Measurements from ENCODE around the gene FAM83B. TPM values are rescaled to one million over a fixed set of nuclear protein-coding genes. Genes with fewer than 3 reads are reported as not detected.
"Not testable (repeated sequence)": the region's sequence is repeated elsewhere in the genome, so short reads cannot be mapped to it uniquely, and the experiment has no call there.

FAM83B gene
- total RNA-seq, 1 experiment from 2014 or later, result 3.9 TPM

- TF ChIP-seq JUN (CRISPR knock-in tag; IDR thresholded peaks at IDR 0.05) (no peak), EMX1 (CRISPR knock-in tag; IDR thresholded peaks at IDR 0.05) (no peak), NFYB (CRISPR knock-in tag; conservative IDR thresholded peaks at IDR 0.05; ENCODE audit: low read depth) (no peak), ATF2 (CRISPR knock-in tag; IDR thresholded peaks at IDR 0.05; ENCODE audit: borderline replicate concordance, low read depth) (no peak), ZNF219 (CRISPR knock-in tag; IDR thresholded peaks at IDR 0.05; ENCODE audit: borderline replicate concordance) (no peak), TEAD1 (CRISPR knock-in tag; IDR thresholded peaks at IDR 0.05) (no peak), E2F1 (CRISPR knock-in tag; IDR thresholded peaks at IDR 0.05) (no peak), ARID4B (CRISPR knock-in tag; IDR thresholded peaks at IDR 0.05; ENCODE audit: borderline replicate concordance) (no peak), CTCF (IDR thresholded peaks at IDR 0.05) (no peak), ZNF232 (CRISPR knock-in tag; IDR thresholded peaks at IDR 0.05) (no peak), NR2C2 (CRISPR knock-in tag; IDR thresholded peaks at IDR 0.05) (no peak), ZNF396 (CRISPR knock-in tag; IDR thresholded peaks at IDR 0.05; ENCODE audit: borderline replicate concordance) (no peak)
- TF ChIP-seq, protein P1, sequence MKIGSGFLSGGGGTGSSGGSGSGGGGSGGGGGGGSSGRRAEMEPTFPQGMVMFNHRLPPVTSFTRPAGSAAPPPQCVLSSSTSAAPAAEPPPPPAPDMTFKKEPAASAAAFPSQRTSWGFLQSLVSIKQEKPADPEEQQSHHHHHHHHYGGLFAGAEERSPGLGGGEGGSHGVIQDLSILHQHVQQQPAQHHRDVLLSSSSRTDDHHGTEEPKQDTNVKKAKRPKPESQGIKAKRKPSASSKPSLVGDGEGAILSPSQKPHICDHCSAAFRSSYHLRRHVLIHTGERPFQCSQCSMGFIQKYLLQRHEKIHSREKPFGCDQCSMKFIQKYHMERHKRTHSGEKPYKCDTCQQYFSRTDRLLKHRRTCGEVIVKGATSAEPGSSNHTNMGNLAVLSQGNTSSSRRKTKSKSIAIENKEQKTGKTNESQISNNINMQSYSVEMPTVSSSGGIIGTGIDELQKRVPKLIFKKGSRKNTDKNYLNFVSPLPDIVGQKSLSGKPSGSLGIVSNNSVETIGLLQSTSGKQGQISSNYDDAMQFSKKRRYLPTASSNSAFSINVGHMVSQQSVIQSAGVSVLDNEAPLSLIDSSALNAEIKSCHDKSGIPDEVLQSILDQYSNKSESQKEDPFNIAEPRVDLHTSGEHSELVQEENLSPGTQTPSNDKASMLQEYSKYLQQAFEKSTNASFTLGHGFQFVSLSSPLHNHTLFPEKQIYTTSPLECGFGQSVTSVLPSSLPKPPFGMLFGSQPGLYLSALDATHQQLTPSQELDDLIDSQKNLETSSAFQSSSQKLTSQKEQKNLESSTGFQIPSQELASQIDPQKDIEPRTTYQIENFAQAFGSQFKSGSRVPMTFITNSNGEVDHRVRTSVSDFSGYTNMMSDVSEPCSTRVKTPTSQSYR (CRISPR knock-in tag; IDR thresholded peaks at IDR 0.05), result no peak
- TF ChIP-seq, protein P2, sequence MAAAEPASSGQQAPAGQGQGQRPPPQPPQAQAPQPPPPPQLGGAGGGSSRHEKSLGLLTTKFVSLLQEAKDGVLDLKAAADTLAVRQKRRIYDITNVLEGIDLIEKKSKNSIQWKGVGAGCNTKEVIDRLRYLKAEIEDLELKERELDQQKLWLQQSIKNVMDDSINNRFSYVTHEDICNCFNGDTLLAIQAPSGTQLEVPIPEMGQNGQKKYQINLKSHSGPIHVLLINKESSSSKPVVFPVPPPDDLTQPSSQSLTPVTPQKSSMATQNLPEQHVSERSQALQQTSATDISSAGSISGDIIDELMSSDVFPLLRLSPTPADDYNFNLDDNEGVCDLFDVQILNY (CRISPR knock-in tag; IDR thresholded peaks at IDR 0.05), result no peak
- DNase-seq (ENCODE audit: low spot score) (no peak), ATAC-seq (no peak)
- no peaks in the 10 kb centered on the region; the same call in 1 of the 2 replicates for H3K27me3 Mint-ChIP-seq (ENCODE audit: low read depth)
- peaks cover under 1% of the 10 kb centered on the region for H3K9me3 Mint-ChIP-seq
- no peaks in the 10 kb centered on the region for H3K36me3 Mint-ChIP-seq
- H3K27ac Mint-ChIP-seq, result no peak overlapping the region
- POLR2A ChIA-PET, result no interaction called here
- no peaks in the 10 kb centered on the region for H3K4me1 Mint-ChIP-seq
- CTCF ChIA-PET, result no interaction called here
- no peak overlapping the region for H3K4me3 Mint-ChIP-seq
Observed at GRCh38 chr6:54817834-54818233, 28.7 kb upstream of the FAM83B start.

GRCh38 chr6:54824225-54824624 lies 22.3 kb upstream of the FAM83B start:
- DNase-seq (ENCODE audit: low spot score); H3K4me3 Mint-ChIP-seq; H3K9me3 Mint-ChIP-seq; CTCF ChIA-PET; ATAC-seq; H3K27ac Mint-ChIP-seq; H3K36me3 Mint-ChIP-seq; POLR2A ChIA-PET; H3K27me3 Mint-ChIP-seq (ENCODE audit: low read depth); H3K4me1 Mint-ChIP-seq: not testable (repeated sequence)
